Fibroblast of peridontal ligament (primary cell): ENCODE measurements around the gene SEMA6B.
"Not testable (repeated sequence)": the region's sequence is repeated elsewhere in the genome, so short reads cannot be mapped to it uniquely, and the experiment has no call there.

ENCODE experiments used
- DNase-seq: peaks from one replicate; pipeline ENCODE4 v3.0.0-alpha.2; 2010; ENCODE audit errors: extremely low read depth

The SEMA6B gene

GRCh38 chr19:4547303-4548237, 11.9 kb downstream of the SEMA6B start:
- no peak for DNase-seq

GRCh38 chr19:4543842-4544647, 15.4 kb downstream of the SEMA6B start:
- DNase-seq, result no peak

GRCh38 chr19:4542896-4543841, 16.3 kb downstream of the SEMA6B start:
- no peak for DNase-seq

DNA sequence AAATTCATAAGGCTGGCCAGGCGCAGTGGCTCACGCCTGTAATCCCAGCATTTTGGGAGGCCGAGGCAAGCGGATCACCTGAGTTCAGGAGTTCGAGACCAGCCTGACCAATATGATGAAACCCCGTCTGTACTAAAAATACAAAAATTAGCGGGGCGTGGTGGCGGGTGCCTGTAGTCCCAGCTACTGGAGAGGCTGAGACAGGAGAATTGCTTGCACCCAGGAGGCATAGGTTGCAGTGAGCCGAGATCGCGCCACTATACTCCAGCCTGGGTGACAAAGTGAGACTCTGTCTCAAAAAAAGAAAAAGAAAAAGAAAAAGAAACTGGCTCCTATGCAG, 17.7 kb downstream of the SEMA6B start:
- not testable (repeated sequence) for DNase-seq

- DNase-seq, result no peak
These were observed 18.2 kb downstream of the SEMA6B start for GRCh38 chr19:4541114-4541805.

- DNase-seq, result no peak
These were observed 19.5 kb downstream of the SEMA6B start, which contains the start of gene LRG1 for GRCh38 chr19:4539693-4540581. LRG1 (minus strand) TSS chr19:4540036; CDS start chr19:4540013, 23 bp downstream.

- DNase-seq, result no peak
These were observed 20.3 kb downstream of the SEMA6B start for GRCh38 chr19:4539169-4539692.

DNA sequence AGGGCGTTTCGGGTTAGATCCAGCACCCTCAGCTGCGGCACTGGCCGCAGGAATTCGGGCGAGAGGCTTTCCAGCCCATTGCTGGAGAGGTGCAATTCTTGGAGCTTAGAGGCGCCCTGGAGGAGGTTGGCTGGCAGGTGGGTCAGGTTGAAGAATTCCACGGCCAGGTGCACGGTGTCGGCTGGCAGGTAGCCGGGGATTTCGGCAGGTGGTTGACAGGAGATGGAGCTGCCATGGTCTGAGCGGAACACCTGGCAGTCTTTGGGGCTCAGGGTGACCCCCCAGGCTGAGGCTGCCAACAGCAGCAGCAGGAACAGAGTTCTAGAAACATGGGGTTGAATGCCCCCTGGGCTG, 20.9 kb downstream of the SEMA6B start:
- DNase-seq, result no peak

DNA sequence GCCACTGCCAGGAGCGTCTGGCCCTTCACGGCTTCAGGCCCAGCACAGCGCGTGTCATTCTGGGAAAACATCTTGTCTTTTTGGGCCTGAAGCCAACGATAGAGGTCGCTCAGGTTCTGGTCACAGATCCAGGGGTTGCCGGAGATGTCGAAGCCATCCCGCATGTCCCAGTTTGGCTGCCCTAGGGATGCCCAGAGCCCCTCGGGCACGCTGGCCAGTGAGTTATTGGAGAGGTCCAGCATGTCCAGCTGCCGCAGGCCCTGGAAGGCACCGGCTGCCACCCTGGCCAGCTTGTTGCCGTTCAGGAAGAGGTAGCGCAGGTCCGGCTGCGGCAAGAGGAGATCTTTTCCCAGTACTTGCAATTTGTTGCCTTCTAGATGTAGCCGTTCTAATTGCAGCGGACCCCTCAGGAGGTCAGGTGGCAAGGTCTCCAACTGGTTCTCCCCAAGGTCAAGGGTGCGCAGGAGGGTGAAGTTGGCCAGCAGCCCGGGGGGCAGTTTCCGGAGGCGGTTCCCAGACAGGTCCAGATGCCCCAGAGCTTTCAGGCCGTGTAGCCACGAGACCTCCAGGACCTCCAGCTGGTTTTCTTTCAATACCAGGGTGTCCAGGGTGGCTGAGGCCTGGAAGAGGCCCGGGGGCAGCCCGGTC, 21.4 kb downstream of the SEMA6B start:
- no peak for DNase-seq

- DNase-seq, result no peak
These were observed 22.7 kb downstream of the SEMA6B start for GRCh38 chr19:4536798-4537197.

DNA sequence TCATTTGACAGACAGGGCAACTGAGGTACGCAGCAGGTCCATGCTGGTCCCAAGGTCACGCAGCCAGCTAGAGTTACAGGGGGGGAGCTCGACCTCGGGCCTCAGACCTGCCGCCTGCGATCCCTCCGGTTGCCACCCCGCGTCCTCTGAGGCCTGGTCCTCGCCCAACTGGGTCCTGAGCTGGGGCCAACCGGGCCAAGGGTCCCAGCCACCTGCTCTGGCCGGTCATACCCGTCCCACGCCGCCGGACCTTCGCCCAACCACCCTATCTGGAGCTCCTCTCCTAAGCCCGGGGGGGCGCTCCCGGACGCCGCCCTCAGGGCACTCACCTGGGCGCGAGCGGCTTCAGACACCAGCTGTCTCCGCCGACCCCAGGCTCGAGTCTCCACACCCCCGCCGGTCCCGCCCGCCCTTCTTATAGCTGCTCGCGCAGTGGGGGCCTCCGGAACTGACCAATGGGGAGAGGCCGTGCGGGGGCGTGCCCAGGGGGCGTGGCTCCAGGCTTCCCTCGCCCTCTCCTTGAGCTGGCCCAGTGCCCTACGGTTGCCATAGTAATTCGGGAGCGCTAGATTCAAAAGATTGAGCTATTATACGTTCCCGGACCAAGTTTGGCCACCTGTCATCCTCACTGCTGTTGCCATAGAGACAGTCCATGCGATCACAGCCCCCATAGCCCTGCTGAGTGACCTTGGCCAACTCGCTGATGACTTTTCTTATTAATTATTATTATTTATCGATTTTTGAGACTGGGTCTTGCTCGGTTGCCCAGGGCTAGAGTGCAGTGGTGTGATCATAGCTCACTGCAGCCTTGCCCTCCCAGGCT, 24.4 kb downstream of the SEMA6B start, which contains the start of gene PLIN5:
TSS of gene PLIN5 (minus strand) at position 389 of the 823 bp plus-strand sequence. CDS start 1,150 bp downstream, outside the sequence.
- no peak for DNase-seq

DNA sequence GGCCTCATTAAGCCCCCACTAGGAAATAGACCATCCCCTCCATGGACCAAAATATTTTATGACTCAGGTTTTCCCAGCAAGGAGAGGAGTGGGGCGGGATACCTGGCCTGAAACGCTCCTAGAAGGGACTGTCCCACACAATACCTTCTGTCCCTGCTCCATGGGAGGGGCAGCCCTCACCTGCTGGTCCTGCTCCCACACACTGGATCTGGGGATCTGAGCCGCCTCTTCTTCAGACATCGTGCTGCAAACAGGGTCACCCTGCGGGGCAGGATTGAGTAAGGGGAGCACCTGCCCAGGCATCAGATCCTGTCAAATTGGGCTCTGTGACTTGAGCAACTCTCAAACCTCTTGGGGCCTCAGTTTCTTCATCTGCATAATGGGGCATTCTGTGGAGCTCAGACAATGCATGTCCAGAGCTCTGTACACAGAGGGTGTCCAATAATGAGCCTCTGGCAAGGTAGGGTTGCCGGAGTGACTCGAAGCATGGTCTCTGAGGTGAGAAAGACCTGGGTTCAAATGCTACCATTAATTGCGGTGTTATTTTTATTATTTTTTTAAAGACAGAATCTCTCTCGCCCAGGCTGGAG, 25.6 kb downstream of the SEMA6B start:
- no peak for DNase-seq

GRCh38 chr19:4533334-4533733, 26.1 kb downstream of the SEMA6B start:
- DNase-seq, result no peak

GRCh38 chr19:4531562-4532165, 27.8 kb downstream of the SEMA6B start:
- DNase-seq, result no peak

DNA sequence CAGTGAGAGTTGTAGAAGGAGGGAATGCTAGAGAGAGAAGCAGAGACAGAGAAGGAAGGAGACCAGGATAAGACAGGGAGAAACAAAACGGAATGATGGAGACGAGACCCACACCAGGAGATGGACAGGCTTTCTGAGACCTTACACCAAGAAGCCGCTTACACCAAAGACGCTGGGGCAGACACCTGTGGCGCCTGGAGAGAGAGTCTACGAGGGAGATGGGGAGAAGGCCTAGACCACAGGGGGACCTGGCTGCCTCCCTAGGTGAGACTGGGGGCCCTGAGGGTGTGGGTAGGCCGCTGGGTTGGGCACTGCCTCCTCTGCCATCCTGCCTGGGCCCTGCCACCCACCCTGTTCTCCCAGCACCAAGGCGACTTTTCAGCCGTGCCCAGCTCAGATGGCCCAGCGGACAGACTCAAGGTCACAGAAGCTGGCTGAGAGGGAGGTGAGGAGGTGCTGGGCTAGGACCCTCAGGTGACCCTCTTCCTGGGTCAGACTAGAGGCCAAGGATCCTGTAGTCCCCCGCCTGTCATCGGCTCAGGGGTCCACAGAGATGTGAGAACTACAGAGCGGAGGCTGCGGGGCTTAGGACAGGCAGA, 29.5 kb downstream of the SEMA6B start:
- DNase-seq, result no peak

DNA sequence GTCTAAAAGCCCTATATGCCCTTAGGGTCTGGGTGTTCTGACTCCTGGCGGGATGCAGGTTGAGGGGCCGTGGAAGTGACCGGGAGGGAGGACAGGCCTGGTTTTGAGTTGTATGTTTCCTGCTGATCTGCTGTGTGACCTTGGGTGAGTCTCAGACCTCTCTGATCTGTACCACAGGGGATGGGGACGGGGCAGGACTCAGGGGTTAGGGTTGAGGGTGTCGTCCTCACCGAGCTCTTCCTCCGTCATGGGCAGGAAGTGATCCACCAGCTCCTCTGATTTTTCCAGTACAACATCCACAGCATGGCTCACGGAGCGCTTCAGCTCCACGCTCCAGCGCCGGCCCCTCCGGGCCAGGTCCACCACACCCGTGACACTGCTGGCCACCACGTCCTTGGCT, 30.6 kb downstream of the SEMA6B start:
- no peak for DNase-seq

DNA sequence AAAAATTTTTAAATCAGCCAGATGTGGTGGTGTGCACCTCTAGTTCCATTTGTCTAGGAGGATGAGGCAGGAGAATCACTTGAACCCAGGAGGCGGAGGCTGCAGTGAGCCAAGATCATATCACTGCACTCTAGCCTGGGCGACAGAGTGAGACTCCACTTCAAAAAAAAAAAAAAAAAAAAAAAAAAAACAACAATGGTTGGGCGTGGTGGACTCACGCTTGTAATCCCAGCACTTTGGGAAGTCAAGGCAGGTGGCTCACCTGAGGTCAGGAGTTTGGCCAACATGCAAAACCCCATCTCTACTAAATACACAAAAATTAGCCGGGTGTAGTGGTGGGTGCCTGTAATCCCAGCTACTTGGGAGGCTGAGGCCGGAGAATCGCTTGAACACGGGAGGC, 32.1 kb downstream of the SEMA6B start:
- not testable (repeated sequence) for DNase-seq
